Psoas muscle (tissue), 8 donors: ENCODE data around the gene SLC39A1. TPM values are rescaled to one million over a fixed set of nuclear protein-coding genes. Genes with fewer than 3 reads are reported as not detected.

Source experiments
- ATAC-seq, 4 donors: fragments of 200-7000 bp; cut with Tn5 transposase; one replicate each; pipeline ENCODE4 v1.9.1; 2020; ENCODE audit warnings: moderate library complexity in 3 of 4, mild to moderate bottlenecking in 2 of 4
- DNase-seq, 2 donors: peaks; one replicate each; pipeline ENCODE4 v3.0.0-alpha.2; 2020
- H3K27ac ChIP-seq: fragments of 200-600 bp; one replicate; pipeline ENCODE4 v1.8.0; 2022
- H3K27me3 ChIP-seq, 3 donors: fragments of 200-600 bp in 1 of 3; one replicate each; pipeline versions ENCODE4 v1.6.1 to v1.8.0; 2013 to 2022; ENCODE audit warnings: low read length in 2 of 3, mild to moderate bottlenecking in 2 of 3, moderate library complexity in 1 of 3; ENCODE audit not compliant: insufficient read depth in 3 of 3
- H3K36me3 ChIP-seq, 2 donors: fragments of 200-600 bp in 1 of 2; one replicate each; pipeline versions ENCODE4 v1.6.1 to v1.8.0; 2013 to 2022; ENCODE audit warnings: low read depth in 1 of 2, mild to moderate bottlenecking in 1 of 2, moderate library complexity in 1 of 2; ENCODE audit not compliant: insufficient read depth in 1 of 2
- H3K4me1 ChIP-seq: fragments of 200-600 bp; one replicate; pipeline ENCODE4 v1.8.0; 2022
- H3K4me3 ChIP-seq: fragments of 200-600 bp; one replicate; pipeline ENCODE4 v1.8.0; 2022; ENCODE audit warnings: mild to moderate bottlenecking
- H3K9me3 ChIP-seq: fragments of 200-600 bp; one replicate; pipeline ENCODE4 v1.8.0; 2022
- WGBS, 3 donors: extraction: QIAGEN DNeasy Blood & Tissue Kit; methylation state at CpG; one replicate each; pipeline versions ENCODE4 v1.1.6 to v1.1.7; 2013; 5-methylcytosine and 5-hydroxymethylcytosine counted together
- intact Hi-C, 2 donors: fragments of 100-400 bp; cut with DNase I; formaldehyde crosslinking; loops; one replicate each; pipeline versions ENCODE4 v1.11.0 to v1.14.2; 2022
- polyA plus RNA-seq, 3 donors: library from polyadenylated mRNA; stranded (reverse); fragments of 200-250 nt; gene quantifications; one replicate each; pipeline ENCODE4 v1.2.3, GENCODE V29; 2013
- total RNA-seq, 4 donors: library from RNA; stranded (reverse); fragmentation: NEBNext Ultra II Directional in 2 of 4; extraction: Animal tissue kit (Norgen Biotek cat#: 25700) in 2 of 4; gene quantifications; one replicate each; pipeline versions ENCODE4 v1.2.1 to v1.2.4, GENCODE V29; 2021 to 2023
- TF ChIP-seq, protein P1 (sequence below): fragments of 200-600 bp; IDR thresholded peaks from one replicate; pipeline ENCODE4 v1.8.0; 2022; ENCODE audit warnings: antibody characterized with exemption
- donor health status: healthy with polysubstance abuse.
- donor health status: DM: no; HTN: no; CAD: no; lungs with moderate emphysema.
- donor health status: Bipolar disorder and iron deficiency.
- donor health status: healthy.
- donor health status: DM: yes; HTN: yes; CAD: no.
- donor health status: DM: no; HTN: no; CAD: no.
- donor health status: DM: no; HTN: no; CAD: no.
- donor health status: DM: yes; HTN: yes; CAD: no.

Gene SLC39A1
- total and polyA plus RNA-seq, 7 donors = 21.9 to 85.3 (median 46.7) TPM

DNA sequence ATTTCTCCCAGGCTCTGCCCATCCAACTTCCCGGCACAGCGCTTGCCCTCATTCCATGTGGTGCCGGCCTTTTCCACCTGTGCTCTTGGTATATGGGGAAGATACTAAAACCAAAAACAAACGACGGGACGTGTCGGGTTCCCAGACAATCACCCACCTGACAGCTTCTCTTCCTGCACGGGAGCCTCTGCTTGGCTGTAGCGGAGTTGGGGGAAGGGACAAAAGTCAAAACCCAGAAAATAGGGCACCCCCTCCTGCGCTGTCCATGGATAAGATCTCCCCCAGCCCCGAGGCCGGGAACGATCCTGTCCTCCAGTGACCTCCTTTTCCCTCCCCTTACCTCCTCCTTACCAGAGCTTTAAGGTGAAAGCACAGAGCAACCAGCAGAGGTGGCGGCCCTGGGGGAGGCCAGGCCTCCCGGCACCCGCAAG is 13.5 kb upstream of the SLC39A1 start:
- H3K4me1 ChIP-seq = peaks cover 20% of the 10 kb centered on the region
- no peak for DNase-seq
- peak in 3 of 4 donors; percentile 6 to 21 (median 9) for ATAC-seq
- intact Hi-C loops = no loop called here
- peaks cover 0 to 53% of the 10 kb centered on the region in 2 donors for H3K36me3 ChIP-seq
- 1 to 2% (median 2%) methylated on average over 15 to 16 of the region's 16 CpGs for WGBS, 3 donors
- H3K27me3 ChIP-seq = no peaks in the 10 kb centered on the region
- no peaks in the 10 kb centered on the region for H3K9me3 ChIP-seq
- H3K4me3 ChIP-seq = peak overlapping the region; percentile 83
- H3K27ac ChIP-seq = peak overlapping the region; percentile 94
- TF ChIP-seq, protein P1, sequence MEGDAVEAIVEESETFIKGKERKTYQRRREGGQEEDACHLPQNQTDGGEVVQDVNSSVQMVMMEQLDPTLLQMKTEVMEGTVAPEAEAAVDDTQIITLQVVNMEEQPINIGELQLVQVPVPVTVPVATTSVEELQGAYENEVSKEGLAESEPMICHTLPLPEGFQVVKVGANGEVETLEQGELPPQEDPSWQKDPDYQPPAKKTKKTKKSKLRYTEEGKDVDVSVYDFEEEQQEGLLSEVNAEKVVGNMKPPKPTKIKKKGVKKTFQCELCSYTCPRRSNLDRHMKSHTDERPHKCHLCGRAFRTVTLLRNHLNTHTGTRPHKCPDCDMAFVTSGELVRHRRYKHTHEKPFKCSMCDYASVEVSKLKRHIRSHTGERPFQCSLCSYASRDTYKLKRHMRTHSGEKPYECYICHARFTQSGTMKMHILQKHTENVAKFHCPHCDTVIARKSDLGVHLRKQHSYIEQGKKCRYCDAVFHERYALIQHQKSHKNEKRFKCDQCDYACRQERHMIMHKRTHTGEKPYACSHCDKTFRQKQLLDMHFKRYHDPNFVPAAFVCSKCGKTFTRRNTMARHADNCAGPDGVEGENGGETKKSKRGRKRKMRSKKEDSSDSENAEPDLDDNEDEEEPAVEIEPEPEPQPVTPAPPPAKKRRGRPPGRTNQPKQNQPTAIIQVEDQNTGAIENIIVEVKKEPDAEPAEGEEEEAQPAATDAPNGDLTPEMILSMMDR = no peak

DNA sequence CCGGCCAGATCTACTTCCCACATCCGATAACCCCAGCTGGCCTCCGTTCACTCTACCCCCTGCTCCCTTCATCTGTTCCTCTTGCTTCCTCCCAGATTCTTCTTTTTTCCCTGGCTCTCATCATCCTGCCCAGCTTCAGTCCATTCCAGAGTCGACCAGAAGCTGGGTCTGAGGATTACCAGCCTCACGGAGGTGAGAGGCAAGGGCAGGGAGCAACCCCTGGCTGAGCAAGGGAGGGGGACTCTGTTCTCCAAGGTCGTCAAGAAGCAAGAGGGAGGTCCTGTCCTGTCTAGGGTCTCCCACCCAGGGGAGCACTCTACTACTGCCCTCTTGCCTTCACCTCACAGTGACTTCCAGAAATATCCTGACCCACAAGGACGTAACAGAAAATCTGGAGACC is 10.2 kb upstream of the SLC39A1 start:
- TF ChIP-seq, protein P1 = no peak
- DNase-seq = no peak

DNA sequence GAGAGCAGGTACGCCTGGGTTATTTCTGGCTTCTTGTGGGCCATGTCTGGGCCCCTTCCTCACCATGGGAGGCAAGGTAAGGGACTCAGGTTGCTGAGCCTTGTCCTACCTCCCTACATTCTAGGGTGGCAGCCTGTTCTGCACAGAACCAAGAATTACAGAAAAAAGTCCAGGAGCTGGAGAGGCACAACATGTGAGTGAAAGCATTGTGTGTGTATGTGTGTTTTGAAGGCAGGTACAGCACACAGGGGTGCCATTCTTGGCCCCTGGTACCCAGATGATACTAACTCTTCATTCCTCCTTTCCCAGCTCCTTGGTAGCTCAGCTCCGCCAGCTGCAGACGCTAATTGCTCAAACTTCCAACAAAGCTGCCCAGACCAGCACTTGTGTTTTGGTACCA is 9.7 kb upstream of the SLC39A1 start:
- H3K36me3 ChIP-seq = peaks cover 0 to 43% of the 10 kb centered on the region in 2 donors
- H3K27me3 ChIP-seq = no peaks in the 10 kb centered on the region
- intact Hi-C loops = no loop called here
- no peak overlapping the region for H3K27ac ChIP-seq
- no peak overlapping the region for H3K4me3 ChIP-seq
- DNase-seq (no peak), ATAC-seq (no peak)
- TF ChIP-seq, protein P1 = no peak
- peaks cover 11% of the 10 kb centered on the region for H3K4me1 ChIP-seq
- 86 to 95% (median 88%) methylated on average over 3 of the region's 3 CpGs for WGBS, 3 donors
- no peaks in the 10 kb centered on the region for H3K9me3 ChIP-seq

More for the DNA sequence above, 10.2 kb upstream of the SLC39A1 start:
- Histone ChIP-seq H3K27me3 (no peaks in the 10 kb centered on the region), H3K36me3 (peaks cover 0 to 43% of the 10 kb centered on the region in 2 donors), H3K4me1 (peaks cover 15% of the 10 kb centered on the region), H3K27ac (no peak overlapping the region), H3K4me3 (no peak overlapping the region), H3K9me3 (no peaks in the 10 kb centered on the region)
- no peak for ATAC-seq
- WGBS, 3 donors = 64 to 80% (median 65%) methylated on average over 7 of the region's 7 CpGs
- intact Hi-C loops = no loop called here

DNA sequence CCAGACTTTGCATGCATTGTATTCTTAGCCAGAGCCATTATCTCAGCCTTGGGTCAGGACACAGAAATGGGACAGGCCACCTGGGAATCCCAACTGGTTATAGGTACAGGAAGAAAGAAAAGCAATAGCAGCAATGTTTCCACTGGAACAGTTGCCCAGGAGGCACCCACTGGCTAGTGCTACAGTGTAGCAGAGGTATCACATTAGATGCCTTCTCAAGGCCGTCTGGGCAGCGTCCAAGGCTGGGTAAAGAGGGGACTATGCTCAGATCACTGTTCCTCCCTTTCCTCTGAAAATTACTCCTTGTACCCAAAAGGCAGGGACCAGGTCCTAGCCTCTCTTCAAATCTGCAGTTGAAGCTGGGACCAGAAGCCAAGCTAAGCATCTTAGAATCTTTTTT is 7.0 kb upstream of the SLC39A1 start:
- WGBS, 3 donors = 85 to 91% (median 86%) methylated on average over 2 of the region's 2 CpGs
- no peak overlapping the region for H3K27ac ChIP-seq
- ATAC-seq (no peak), DNase-seq (no peak)
- TF ChIP-seq, protein P1 = no peak
- H3K4me1 ChIP-seq = peaks cover 11% of the 10 kb centered on the region
- H3K36me3 ChIP-seq = peaks cover 0 to 32% of the 10 kb centered on the region in 2 donors
- no peak overlapping the region for H3K4me3 ChIP-seq
- no peaks in the 10 kb centered on the region for H3K9me3 ChIP-seq
- intact Hi-C loops = no loop called here
- H3K27me3 ChIP-seq = no peaks in the 10 kb centered on the region

DNA sequence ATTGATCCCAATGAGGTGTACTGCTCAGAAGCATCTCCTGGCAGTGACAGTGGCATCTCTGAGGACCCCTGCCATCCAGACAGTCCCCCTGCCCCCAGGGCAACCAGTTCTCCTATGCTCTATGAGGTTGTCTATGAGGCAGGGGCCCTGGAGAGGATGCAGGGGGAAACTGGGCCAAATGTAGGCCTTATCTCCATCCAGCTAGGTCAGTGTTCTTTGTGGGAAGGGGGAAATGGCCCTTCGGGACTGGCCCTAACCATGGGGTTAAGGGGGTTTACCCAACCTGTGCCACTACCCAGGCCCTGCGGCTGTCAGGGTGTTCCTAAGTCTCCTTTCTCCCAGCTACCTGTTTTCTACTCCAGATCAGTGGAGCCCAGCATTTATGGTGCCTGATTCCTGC is 5.6 kb upstream of the SLC39A1 start:
- Histone ChIP-seq H3K4me1 (peaks cover 15% of the 10 kb centered on the region), H3K9me3 (no peaks in the 10 kb centered on the region), H3K36me3 (peaks cover 0 to 18% of the 10 kb centered on the region in 2 donors), H3K4me3 (peak overlapping the region; percentile 77), H3K27ac (no peak overlapping the region), H3K27me3 (no peaks in the 10 kb centered on the region)
- 92 to 97% (median 92%) methylated on average over 2 of the region's 2 CpGs for WGBS, 3 donors
- no peak for DNase-seq
- TF ChIP-seq, protein P1 = no peak
- ATAC-seq = no peak
- intact Hi-C loops = no loop called here
